HK-2 (cell line): ENCODE data around the gene RAD50.
"Not testable (repeated sequence)": the region's sequence is repeated elsewhere in the genome, so short reads cannot be mapped to it uniquely, and the experiment has no call there.

Experiments
- DNase-seq: peaks from one replicate; pipeline ENCODE4 v3.0.0-alpha.2; 2018; ENCODE audit not compliant: unreplicated experiment

Gene RAD50

DNA sequence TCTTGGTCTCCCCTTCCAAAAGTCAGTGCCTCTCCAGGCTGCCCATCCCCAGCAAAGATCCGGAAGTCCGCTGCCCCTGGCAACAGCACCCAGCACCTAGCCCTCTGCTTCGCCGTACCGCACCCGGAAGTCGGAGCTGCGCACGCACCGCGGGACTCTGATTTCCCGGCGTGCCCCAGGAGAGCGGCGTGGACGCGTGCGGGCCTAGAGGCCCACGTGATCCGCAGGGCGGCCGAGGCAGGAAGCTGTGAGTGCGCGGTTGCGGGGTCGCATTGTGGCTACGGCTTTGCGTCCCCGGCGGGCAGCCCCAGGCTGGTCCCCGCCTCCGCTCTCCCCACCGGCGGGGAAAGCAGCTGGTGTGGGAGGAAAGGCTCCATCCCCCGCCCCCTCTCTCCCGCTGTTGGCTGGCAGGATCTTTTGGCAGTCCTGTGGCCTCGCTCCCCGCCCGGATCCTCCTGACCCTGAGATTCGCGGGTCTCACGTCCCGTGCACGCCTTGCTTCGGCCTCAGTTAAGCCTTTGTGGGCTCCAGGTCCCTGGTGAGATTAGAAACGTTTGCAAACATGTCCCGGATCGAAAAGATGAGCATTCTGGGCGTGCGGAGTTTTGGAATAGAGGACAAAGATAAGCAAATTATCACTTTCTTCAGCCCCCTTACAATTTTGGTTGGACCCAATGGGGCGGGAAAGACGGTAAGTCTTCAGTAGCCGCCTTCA lies at the start of gene RAD50:
RAD50 (plus strand) TSS at position 215 of the 715 bp plus-strand sequence; CDS start at position 563, 348 bp downstream.
- peak; percentile 85 for DNase-seq

DNA sequence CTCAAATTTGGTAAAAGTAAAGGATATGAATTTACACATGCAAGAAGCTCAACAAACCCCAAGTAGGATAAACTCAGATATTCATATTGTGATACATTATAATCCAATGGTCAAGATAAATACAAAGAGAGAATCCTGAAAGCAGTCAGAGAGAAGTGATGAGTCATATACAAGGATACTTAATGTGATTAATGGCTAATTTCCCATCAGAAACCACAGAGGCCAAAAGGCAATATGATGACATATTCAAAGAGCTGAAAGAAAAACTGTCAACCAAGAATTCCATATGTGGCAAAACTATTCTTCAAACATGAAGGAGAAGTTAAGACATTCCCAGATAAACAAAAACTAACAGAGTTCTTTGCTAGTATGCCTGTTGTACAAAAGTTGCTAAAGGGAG lies 46.7 kb upstream of the RAD50 start:
- no peak for DNase-seq

DNA sequence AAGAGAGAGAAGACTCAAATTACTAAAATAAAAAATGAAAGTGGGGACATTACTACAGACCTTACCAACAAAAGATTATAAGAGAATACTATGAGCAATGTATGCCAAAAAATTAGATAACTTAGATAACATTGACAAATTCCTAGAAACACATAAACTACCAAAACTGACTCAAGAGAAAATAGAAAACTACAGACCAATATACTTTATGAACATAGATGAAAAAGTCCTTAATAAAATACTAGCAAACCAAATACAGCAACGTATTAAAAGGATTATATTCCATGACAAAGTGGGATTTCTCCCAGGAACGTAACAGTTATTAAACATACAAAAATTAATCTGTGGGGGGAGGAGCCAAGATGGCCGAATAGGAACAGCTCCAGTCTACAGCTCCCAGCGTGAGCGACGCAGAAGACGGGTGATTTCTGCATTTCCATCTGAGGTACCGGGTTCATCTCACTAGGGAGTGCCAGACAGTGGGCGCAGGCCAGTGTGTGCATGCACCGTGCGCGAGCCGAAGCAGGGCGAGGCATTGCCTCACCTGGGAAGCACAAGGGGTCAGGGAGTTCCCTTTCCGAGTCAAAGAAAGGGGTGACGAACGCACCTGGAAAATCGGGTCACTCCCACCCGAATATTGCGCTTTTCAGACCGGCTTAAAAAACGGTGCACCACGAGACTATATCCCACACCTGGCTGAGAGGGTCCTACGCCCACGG lies 43.0 kb upstream of the RAD50 start:
- DNase-seq: not testable (repeated sequence)

DNA sequence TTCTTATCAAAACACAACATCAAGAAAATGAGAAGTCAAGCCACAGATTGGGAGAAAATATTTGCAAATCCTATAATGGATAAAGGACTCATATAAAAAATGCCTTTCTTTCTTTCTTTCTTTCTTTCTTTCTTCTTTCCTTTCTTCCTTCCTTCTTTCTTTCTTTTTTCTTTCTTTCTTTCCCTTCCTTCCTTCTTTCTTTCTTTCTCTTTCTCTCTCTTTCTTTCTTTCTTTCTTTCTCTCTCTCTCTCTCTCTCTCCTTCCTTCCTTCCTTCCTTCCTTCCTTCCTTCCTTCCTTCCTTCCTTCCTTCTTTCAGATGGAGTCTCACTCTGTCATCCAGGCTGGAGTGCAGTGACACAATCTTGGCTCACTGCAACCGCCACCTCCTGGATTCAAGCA lies 34.7 kb upstream of the RAD50 start:
- DNase-seq: not testable (repeated sequence)

DNA sequence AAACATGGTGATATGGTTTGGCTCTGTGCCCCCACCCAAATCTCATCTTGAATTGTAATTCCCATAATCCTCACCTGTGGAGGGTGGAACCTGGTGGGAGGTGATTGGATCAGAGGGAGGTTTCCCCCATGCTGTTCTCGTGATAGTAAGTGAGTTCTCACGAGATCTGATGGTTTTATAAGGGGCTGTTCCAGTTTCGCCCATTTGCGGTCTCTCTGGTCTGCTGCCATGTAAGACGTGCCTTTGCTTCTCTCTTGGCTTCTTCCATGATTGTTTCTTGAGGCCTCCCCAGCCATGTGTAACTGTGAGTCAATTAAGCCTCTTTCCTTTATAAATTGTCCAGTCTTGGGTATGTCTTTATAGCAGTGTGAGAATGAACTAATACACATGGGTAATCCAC lies 31.9 kb upstream of the RAD50 start:
- DNase-seq: not testable (repeated sequence)

DNA sequence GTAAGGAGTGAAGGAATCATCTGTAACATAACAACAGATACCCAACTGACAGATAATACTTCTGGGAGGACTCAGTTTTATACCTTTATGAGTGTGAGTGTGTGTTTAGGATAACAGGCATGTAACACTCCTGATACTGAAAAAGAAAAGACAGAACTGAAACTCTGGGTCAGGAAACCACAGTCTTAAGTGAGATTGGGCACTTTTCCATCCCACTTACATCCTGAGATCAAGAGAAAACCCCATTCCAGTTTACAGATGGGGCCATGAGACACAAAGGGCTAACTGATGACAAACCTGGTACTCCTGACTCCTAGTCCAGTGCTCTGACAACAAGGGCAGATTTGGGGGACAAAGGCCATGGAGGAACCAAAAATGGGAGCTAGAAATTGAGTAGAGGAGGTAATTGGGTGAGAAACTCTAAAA lies 31.5 kb upstream of the RAD50 start:
- DNase-seq: no peak

DNA sequence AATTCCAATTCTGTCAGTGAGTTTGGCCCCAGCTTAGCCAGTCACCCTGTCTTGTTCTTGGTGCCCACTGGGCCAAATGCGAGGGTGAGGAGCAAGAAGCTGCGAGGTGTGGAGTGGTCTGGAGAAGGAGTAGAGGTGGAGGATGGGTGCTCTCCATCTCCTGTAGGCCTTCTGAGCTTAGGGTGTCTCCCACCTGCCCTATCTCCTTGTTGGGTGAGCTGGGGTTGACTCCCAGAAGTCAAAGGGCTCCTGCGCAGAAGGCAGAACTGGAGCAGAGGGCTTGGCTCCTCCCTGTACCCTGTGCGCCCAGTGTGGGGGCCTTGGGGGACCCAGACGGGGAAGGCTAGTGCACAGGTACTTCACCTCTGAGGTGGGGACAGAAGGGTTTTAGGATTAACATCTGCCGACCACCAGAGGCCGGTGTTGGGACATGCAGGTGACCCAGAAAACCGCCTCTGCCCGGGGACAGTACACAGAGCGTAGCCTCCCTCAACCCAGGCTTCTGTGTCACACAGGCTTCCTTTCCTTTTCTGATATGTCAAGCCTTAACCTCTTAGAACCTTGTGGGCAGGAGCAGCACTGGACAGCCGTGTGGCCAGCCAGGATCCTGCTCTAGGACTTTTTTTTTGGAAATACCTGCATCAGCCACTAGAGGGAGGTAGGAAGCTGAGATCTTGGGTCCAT lies 30.3 kb upstream of the RAD50 start:
- peak; percentile 42 for DNase-seq

DNA sequence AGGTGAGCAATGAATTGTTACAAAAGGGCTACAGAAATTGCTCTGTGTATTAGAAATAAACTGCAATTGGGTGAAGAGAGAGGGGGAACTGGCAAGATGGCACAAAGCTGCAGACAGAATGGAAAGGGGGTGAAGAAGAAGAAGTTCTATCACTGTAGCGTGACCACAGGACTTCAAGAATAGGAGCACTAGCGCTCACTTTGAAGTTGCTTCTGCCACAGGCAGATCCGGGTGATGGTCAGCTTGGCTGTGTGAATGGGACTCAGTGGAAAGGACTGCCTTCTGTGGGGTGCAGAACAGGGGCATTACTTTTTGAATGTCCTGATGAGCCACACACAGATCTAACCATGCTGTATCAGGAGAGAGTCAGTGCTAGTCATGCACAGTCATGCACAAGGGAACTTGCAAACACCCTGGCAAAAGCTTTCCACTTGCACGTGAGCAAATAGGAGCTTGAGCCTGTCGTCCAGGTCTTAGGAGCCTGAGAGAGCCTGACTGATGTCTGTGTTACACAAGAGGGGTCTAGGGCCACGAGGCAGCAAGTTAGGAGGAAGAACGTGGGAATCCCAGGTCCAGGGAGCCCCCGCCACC lies 29.7 kb upstream of the RAD50 start:
- no peak for DNase-seq

DNA sequence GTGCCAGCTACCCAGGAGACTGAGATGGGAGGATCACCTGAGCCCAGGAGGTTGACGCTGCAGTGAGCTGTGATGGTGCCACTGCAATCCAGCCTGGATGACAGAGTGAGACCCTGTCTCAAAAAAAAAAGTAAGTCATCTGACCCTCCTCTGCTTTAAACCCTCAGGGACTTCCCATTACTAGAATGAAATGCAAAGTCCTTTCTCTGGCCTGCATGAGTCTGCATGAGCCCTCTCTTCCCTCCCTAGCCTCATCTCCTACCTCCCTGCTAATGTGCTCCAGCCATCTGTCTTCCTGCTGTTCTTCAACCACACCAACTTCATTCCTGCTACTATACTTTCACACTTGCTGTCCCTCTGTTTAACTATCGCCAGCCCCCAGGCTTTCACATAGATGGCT lies 28.8 kb upstream of the RAD50 start:
- DNase-seq: no peak

DNA sequence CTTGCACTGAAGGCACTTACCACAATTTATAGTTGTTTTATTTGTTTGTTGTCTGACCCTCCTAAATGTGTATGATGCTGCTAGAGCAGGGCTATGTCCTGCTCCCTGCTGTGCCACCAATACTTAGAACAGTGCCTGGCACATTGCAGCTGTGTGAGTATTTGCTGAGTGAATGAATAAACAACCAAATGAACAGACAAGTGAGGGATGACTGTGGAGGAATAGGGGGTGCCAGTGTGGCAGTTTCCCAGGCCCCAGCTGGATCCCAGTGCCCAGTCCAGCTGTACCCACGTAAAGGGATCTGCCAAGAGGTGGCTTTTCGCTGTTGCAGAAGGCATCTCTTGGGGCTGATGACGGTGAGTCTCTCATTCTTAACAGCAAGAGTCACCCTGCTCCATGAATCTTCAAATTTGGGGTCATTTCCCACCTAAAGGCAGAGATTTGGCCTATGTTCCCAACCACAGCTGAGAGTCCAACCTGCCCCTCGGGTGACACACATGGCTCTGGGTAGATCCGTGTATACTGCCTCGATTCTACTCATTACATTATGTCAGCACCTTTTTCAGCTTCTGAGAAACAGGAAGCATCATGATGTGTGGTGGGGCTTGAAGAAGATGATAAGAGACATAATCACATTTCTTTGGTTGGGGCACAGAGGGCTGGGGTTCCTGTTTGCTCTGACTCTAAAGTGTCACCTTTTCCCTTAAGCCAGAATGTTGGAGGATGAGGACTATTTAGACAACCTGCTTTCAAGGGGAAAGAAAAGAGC lies 27.7 kb upstream of the RAD50 start:
- no peak for DNase-seq

DNA sequence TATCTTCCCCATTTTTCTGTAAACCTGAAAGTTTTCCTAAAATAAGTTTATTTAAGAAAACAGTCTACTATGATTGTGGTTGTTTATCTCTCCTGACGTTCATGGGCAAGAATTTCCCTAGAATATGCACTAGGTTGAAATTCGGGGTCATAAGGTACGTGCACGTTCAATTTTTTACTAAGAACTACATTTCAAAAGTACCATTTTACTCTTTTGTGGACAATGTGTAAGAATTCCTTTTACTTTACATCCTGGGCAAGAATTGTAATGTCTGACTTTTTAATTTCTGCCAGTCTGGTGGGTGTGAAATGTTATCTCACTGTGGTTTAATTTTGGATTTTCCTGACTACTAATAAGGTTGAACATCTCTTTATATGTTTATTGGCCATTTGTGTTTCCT lies 25.8 kb upstream of the RAD50 start:
- DNase-seq: no peak

DNA sequence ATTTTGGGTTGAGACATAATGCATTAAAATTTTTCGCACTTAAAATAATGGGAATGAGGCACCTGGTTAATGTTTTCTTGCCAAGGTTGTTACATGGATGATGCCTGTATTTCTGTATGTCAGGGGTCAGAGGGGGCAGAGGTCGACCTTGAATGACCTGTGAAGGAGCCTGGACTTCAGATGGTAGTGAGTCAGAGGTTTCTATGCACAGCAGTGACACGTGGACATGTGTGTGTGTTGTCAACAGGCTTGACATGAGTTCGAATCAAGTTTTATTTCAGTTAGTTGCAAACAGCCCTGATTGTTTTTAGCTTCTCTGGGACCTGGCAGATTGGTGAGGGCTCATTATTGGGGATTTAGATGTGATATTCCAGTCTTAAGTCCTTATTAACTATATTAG lies 17.1 kb upstream of the RAD50 start:
- DNase-seq: no peak

DNA sequence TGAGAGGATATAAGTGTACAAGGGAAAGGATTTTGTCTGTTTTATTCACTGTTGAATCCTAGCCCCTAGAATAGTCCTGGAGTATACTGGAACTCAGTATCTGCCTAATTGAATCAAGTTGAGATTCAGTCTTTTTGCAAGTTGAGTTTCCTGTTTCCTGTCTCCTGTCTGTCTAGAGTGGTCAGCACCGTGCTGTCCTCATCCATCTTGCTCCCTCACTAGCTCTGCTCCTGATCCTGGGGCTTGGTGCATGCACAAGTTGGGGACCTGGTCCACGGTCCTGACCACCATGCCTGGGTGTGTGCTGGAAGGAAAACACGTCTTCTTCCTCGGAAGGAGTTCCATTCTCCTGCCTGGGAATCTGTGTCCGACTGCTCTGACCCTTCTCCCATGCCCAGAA lies 16.6 kb upstream of the RAD50 start:
- DNase-seq: no peak

DNA sequence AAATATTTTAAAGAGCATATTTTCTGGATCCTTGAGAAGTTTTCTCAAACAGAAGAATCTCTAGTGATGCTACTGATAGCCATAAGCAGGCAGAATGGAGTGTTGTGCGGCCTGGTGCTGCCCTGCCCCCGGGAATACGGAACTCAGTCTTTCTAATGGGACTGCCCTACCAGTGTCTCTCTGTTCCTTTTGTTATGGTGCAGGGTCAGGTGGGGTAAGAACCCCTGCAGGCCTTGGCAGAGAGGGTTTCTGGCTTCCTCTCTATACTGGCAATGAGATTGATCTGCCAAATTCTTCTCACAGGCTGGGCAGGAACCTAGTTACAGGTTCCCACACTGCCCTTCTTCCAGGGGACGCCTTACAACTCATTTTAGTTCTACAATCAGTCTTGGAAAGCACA lies 16.0 kb upstream of the RAD50 start:
- no peak for DNase-seq

DNA sequence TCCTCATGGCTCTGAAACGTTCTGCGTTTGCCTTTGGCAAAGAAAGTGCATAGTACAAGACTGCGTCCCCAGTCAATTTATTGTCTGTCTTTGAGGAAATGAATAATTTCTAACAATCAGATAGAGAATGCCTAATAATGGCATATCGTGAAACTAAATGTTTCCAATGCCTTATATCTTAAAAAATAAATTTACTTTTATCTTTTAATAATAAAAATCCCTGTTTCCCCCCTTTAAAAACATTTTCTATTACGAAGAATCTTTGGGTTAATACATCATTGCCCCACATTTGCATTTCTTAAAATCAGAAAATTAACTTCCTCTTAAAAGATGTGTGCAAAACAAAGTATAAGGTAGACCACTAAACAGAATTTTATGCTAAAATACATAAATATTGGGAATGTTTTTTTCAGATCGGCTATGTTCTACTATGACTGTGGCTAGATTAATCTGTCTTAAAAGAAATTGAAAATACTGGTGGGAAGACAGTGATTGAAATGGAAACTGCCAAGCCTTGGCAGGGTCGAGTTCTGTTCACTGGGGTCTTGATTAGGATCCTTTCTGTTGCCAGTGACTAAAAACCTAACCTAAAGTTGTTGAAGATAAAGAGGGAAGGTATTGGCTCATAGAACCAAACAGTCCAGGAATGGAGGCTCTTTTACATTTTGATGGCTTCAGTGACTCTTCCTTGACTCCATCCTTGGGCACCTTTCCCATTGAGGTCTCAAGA lies 13.1 kb upstream of the RAD50 start, which contains the start of gene IL5:
IL5 (minus strand) TSS at position 51 of the 730 bp plus-strand sequence; CDS start at position 7, 44 bp downstream.
- DNase-seq: no peak

DNA sequence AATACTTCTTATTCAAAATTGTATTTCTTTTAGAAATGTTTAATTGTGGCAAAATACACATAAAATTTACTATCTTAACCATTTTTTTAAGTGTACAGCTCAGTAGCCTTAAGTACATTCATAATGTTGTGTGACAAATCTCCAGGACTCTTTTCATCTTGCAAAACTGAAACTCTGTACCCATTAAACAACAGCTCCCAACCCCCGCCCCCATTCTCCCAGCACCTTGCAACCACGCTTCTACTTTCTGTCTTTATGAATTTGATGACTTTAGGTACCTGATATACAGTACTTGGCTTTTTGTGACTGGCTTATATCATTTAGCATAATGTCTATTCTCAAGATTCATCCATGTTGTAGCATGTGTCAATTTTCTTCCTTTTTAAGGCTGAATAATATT lies 10.7 kb upstream of the RAD50 start:
- no peak for DNase-seq

DNA sequence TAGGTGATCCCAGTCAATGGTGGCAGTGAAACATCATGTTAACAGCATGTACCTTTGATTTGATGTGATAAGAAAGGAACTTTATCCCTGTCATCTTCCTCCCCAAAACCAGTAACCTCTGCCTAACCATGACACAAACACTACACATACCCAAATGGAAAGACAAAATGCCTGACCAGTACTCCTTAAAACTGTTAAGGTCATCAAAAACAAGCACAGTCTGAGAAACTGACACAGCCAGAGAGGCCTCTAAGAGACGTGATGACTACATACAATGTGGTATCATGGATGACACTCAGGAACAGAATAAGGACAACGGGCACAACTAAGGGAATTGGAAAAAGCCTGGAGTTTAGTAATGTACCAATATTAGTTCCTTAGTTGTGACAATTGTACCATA lies 9.5 kb upstream of the RAD50 start:
- DNase-seq: no peak

DNA sequence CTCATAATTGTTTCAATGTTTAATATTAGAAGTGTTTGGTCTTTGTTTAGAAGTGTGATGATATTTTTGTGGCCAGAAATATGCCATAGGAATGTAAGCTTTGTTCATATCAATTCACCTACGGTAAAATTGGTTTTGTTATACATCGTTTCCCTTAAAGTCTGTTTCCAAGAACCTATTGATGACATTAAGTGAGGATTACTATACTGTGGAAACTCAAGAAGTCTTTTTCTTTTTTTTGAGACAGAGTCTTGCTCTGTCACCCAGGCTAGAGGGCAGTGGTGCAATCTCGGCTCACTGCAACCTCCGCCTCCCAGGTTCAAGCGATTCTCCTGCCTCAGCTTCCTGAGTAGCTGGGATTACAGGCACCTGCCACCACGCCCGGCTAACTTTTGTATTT lies 7.9 kb upstream of the RAD50 start:
- DNase-seq: not testable (repeated sequence)

DNA sequence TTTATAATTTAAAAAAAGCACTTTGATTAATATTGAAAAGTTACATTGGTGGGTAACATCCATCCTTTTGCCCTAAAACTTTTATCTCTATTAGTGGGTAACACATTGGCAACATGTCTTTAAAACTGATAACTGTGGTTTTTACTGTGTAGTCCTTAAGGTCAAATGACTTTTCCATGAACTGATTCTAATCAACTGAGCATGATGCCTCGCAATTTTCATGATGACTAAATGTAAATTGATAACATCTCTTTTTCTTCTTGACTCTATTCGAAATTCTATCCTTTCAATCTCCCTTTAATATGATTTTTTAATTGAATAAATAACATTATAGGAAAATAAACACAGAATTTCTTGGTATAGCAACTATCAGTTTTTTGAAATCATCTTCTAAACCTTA lies 7.2 kb upstream of the RAD50 start:
- no peak for DNase-seq

DNA sequence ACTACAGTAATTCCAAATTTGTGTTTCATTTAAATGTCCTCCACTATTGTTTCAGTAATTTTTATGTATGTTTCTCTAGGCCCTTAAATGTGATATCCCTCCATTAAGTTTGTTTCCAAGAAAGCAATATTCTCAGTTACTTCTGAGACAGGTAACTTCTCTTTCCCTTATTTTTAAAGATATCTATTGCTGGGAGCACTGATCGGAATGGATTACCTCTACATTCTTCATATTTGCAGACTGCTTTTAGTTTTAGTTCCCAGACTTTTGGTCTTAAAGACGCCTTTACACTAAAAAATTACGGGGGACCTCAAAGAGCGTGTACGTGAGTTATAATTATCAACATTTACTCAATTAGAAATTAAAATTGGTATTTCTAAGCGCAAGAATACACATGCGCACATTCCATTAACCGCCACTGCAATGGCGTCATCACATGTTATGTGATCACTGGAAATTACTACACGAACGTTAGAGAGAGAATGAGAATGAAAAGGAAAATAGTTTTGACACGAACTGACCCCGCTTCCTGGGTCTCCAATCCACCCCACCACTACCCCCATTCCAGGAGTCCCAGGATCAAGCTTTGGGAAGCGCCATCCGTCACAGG lies 519 bp upstream of the RAD50 start:
- no peak for DNase-seq
